Activated T-cell treated with anti-CD3 and anti-CD28 coated beads for 1 hour (primary cell): ENCODE measurements around the gene USP27X.
A peak's percentile ranks its signal among the peaks of the same experiment; 100 is the strongest.

Experiments
- DNase-seq: peaks from one replicate; pipeline ENCODE4 v3.0.0-alpha.2; 2020; ENCODE audit warnings: low read depth

Gene USP27X

GRCh38 chrX:49884290-49884862, 5.1 kb downstream of the USP27X start:
- DNase-seq: peak; percentile 45

GRCh38 chrX:49892542-49892941, 13.3 kb downstream of the USP27X start:
- DNase-seq: no peak

GRCh38 chrX:49896951-49897350, 17.7 kb downstream of the USP27X start:
- DNase-seq: no peak

GRCh38 chrX:49901048-49901447, 21.8 kb downstream of the USP27X start:
- DNase-seq: no peak

GRCh38 chrX:49910344-49910743, 31.1 kb downstream of the USP27X start:
- DNase-seq: no peak

- DNase-seq: no peak
Observed at GRCh38 chrX:49912086-49912485, 32.8 kb downstream of the USP27X start.

GRCh38 chrX:49912861-49913260, 33.6 kb downstream of the USP27X start:
- no peak for DNase-seq

GRCh38 chrX:49915361-49916222, 36.3 kb downstream of the USP27X start:
- DNase-seq: peak; percentile 24

- DNase-seq: peak; percentile 6
Observed at GRCh38 chrX:49919617-49920016, 40.3 kb downstream of the USP27X start.

GRCh38 chrX:49921109-49921508, 41.8 kb downstream of the USP27X start:
- DNase-seq: no peak

- peak; percentile 86 for DNase-seq
Observed at GRCh38 chrX:49922291-49923241, 43.3 kb downstream of the USP27X start, which contains the start of gene CLCN5. Gene CLCN5, plus strand, starts transcription at chrX:49922596. Its CDS starts 2,703 bp downstream, at chrX:49925299.

- no peak for DNase-seq
Observed at GRCh38 chrX:49925176-49925575, 45.9 kb downstream of the USP27X start.

- DNase-seq: no peak
Observed at GRCh38 chrX:49930039-49930438, 50.8 kb downstream of the USP27X start.
